ENCODE data around the gene BAHCC1. TPM values are rescaled to one million over a fixed set of nuclear protein-coding genes. Genes with fewer than 3 reads are reported as not detected.

The BAHCC1 gene
- total RNA-seq, 1 donor from 2014 or later, result 10.7 TPM

GRCh38 chr17:81404558-81405165 is 9.4 kb downstream of the BAHCC1 start:
- DNase-seq (ENCODE audit: low spot score), result no peak
- Mint-ChIP-seq H3K27ac (ENCODE audit: unreplicated experiment) (no peak overlapping the region), H3K9me3 (ENCODE audit: unreplicated experiment) (no peaks in the 10 kb centered on the region), H3K4me1 (ENCODE audit: unreplicated experiment) (peaks cover 29% of the 10 kb centered on the region), H3K4me3 (ENCODE audit: unreplicated experiment) (no peak overlapping the region), H3K36me3 (ENCODE audit: low read depth, unreplicated experiment) (no peaks in the 10 kb centered on the region), H3K27me3 (ENCODE audit: unreplicated experiment) (peaks cover 16% of the 10 kb centered on the region)
- TF ChIP-seq CTCF (IDR thresholded peaks at IDR 0.05; ENCODE audit: unreplicated experiment), result no peak

DNA sequence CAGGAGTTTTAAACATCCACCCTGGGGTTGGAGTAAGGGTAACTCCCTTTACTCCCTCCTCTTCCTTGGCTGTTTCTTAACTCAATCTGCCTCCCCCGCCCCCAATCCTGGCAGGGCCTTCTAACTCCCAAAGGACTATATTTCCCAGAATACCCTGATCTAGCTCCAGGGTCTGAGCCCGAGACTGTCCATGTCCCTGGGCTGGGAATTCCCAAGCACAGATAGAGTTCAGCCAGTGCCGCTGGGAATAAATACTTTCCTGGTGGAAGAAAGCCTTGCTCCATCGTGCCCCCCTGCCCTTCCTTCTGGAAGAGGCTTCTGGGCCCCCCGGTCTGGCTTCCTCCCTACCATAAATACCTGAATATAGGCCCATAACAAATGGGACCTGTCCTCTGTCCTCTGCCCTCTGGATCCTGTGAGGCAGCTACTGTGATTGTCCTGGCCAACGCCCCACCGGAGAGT is 10.2 kb downstream of the BAHCC1 start:
- no peak for TF ChIP-seq CTCF (IDR thresholded peaks at IDR 0.05; ENCODE audit: unreplicated experiment)
- H3K9me3 Mint-ChIP-seq (ENCODE audit: unreplicated experiment), result no peaks in the 10 kb centered on the region
- H3K4me1 Mint-ChIP-seq (ENCODE audit: unreplicated experiment), result peaks cover 27% of the 10 kb centered on the region
- DNase-seq (ENCODE audit: low spot score), result no peak
- H3K36me3 Mint-ChIP-seq (ENCODE audit: low read depth, unreplicated experiment), result no peaks in the 10 kb centered on the region
- H3K27me3 Mint-ChIP-seq (ENCODE audit: unreplicated experiment), result peaks cover 13% of the 10 kb centered on the region
- no peak overlapping the region for H3K4me3 Mint-ChIP-seq (ENCODE audit: unreplicated experiment)
- H3K27ac Mint-ChIP-seq (ENCODE audit: unreplicated experiment), result no peak overlapping the region

GRCh38 chr17:81406117-81406953 is 11.1 kb downstream of the BAHCC1 start:
- H3K27me3 Mint-ChIP-seq (ENCODE audit: unreplicated experiment), result peaks cover 9% of the 10 kb centered on the region
- H3K4me3 Mint-ChIP-seq (ENCODE audit: unreplicated experiment), result no peak overlapping the region
- H3K9me3 Mint-ChIP-seq (ENCODE audit: unreplicated experiment), result no peaks in the 10 kb centered on the region
- no peaks in the 10 kb centered on the region for H3K36me3 Mint-ChIP-seq (ENCODE audit: low read depth, unreplicated experiment)
- no peak for DNase-seq (ENCODE audit: low spot score)
- TF ChIP-seq CTCF (IDR thresholded peaks at IDR 0.05; ENCODE audit: unreplicated experiment), result no peak
- peaks cover 22% of the 10 kb centered on the region for H3K4me1 Mint-ChIP-seq (ENCODE audit: unreplicated experiment)
- H3K27ac Mint-ChIP-seq (ENCODE audit: unreplicated experiment), result no peak overlapping the region

GRCh38 chr17:81408049-81408448 is 12.8 kb downstream of the BAHCC1 start:
- Mint-ChIP-seq H3K4me3 (ENCODE audit: unreplicated experiment) (no peak overlapping the region), H3K27me3 (ENCODE audit: unreplicated experiment) (peaks cover 5% of the 10 kb centered on the region), H3K27ac (ENCODE audit: unreplicated experiment) (no peak overlapping the region), H3K9me3 (ENCODE audit: unreplicated experiment) (no peaks in the 10 kb centered on the region), H3K4me1 (ENCODE audit: unreplicated experiment) (peaks cover 14% of the 10 kb centered on the region), H3K36me3 (ENCODE audit: low read depth, unreplicated experiment) (no peaks in the 10 kb centered on the region)
- no peak for DNase-seq (ENCODE audit: low spot score)
- no peak for TF ChIP-seq CTCF (IDR thresholded peaks at IDR 0.05; ENCODE audit: unreplicated experiment)

All from endothelial cell (in vitro differentiated cells).